HepG2 (cell line): ENCODE results near the gene RAB5B. TPM values are rescaled to one million over a fixed set of nuclear protein-coding genes. Genes with fewer than 3 reads are reported as not detected.

Source experiments
- ETV5 ChIP-seq: IDR thresholded peaks from 2 replicates; pipeline ENCODE4 v1.6.1; 2018; ENCODE audit warnings: missing biosample characterization, missing genetic modification reagents, inconsistent platforms, borderline replicate concordance
- MEIS1 ChIP-seq: sonication (generic); formaldehyde crosslinking; IDR thresholded peaks from 2 replicates; pipeline ENCODE4 v1.9.0; 2021; ENCODE audit warnings: mild to moderate bottlenecking, missing genetic modification reagents, moderate library complexity, borderline replicate concordance
- NFE2 ChIP-seq: sonication (generic); formaldehyde crosslinking; IDR thresholded peaks from 2 replicates; pipeline ENCODE4 v1.4.0; 2020; ENCODE audit warnings: missing genetic modification reagents
- PRDM10 ChIP-seq: sonication (generic); formaldehyde crosslinking; IDR thresholded peaks from 2 replicates; pipeline ENCODE4 v1.4.0; 2020; ENCODE audit warnings: low read depth, missing genetic modification reagents
- RBAK ChIP-seq: sonication (generic); formaldehyde crosslinking; IDR thresholded peaks from 2 replicates; pipeline ENCODE4 v1.5.1; 2020; ENCODE audit warnings: mild to moderate bottlenecking, missing genetic modification reagents
- RBFOX2 ChIP-seq: fragments of 200-400 bp; formaldehyde crosslinking; IDR thresholded peaks from 2 replicates; pipeline ENCODE4 v1.6.1; 2017; ENCODE audit warnings: low read depth, mild to moderate bottlenecking, low read length
- SALL2 ChIP-seq: sonication (generic); formaldehyde crosslinking; IDR thresholded peaks from 2 replicates; pipeline ENCODE4 v1.8.1; 2023; ENCODE audit warnings: mild to moderate bottlenecking, missing genetic modification reagents, inconsistent platforms
- ZBTB42 ChIP-seq: sonication (generic); formaldehyde crosslinking; IDR thresholded peaks from 2 replicates; pipeline ENCODE4 v1.5.0; 2020; ENCODE audit warnings: mild to moderate bottlenecking, missing genetic modification reagents
- ZNF101 ChIP-seq: sonication (generic); formaldehyde crosslinking; IDR thresholded peaks from 2 replicates; pipeline ENCODE4 v1.4.0; 2020; ENCODE audit warnings: mild to moderate bottlenecking, low read depth, missing genetic modification reagents, borderline replicate concordance
- ZNF276 ChIP-seq: sonication (generic); formaldehyde crosslinking; IDR thresholded peaks from 2 replicates; pipeline ENCODE4 v1.4.0; 2020; ENCODE audit warnings: mild to moderate bottlenecking, low read depth, missing genetic modification reagents
- ZNF44 ChIP-seq: sonication (generic); formaldehyde crosslinking; IDR thresholded peaks from 2 replicates; pipeline ENCODE4 v1.5.1; 2020; ENCODE audit warnings: mild to moderate bottlenecking, missing genetic modification reagents
- ZNF609 ChIP-seq: sonication (generic); formaldehyde crosslinking; IDR thresholded peaks from 2 replicates; pipeline ENCODE4 v1.4.0; 2020; ENCODE audit warnings: mild to moderate bottlenecking, missing genetic modification reagents, borderline replicate concordance
- ZNF687 ChIP-seq: sonication (generic); formaldehyde crosslinking; IDR thresholded peaks from 2 replicates; pipeline ENCODE4 v1.5.1; 2020; ENCODE audit warnings: mild to moderate bottlenecking, missing genetic modification reagents, moderate library complexity
- polyA plus RNA-seq, 8 experiments: library from polyadenylated mRNA; depleted of rRNA in 3 of 8; stranded (reverse) in 7 of 8; unstranded in 1 of 8; fragments of >200 nt; fragmentation: Illumina TruSeq in 4 of 8; extraction: Trizol in 4 of 8; gene quantifications; 2 replicates each; pipeline versions ENCODE4 v1.2.1 to v1.2.3, GENCODE V29; 2011 to 2016; ENCODE audit warnings: low read depth in 4 of 8, missing spikeins in 1 of 8, mixed read lengths in 1 of 8; ENCODE audit not compliant: insufficient read depth in 1 of 8
- total RNA-seq, 5 experiments: library from RNA; depleted of rRNA; stranded (reverse); fragments of >200 nt; fragmentation: Illumina TruSeq; extraction: Trizol; gene quantifications; 2 replicates each; pipeline ENCODE4 v1.2.3, GENCODE V29; 2016; ENCODE audit warnings: low read depth in 1 of 5

RAB5B gene
- total and polyA plus RNA-seq, 2 of the 13 experiments (the other 11 are each of a cell fraction or from before 2014, with no cell fraction given): 26.0 to 68.3 TPM

GRCh38 chr12:55966408-55967281 is 7.2 kb upstream of the RAB5B start, which contains the start of gene CDK2 (continued):
- TF ChIP-seq ZNF687 (CRISPR knock-in tag) (peak; percentile 82), RBAK (no peak), PRDM10 (CRISPR knock-in tag) (no peak), MEIS1 (CRISPR knock-in tag) (peak; percentile 75; the same call in 1 of the 2 replicates), ETV5 (CRISPR knock-in tag) (no peak; the same call in 1 of the 2 replicates), ZNF44 (no peak), ZBTB42 (CRISPR knock-in tag) (0 out of 2 replicates have a peak, but pooled peaks have one; percentile 39), ZNF276 (CRISPR knock-in tag) (no peak), RBFOX2 (peak; percentile 67), ZNF609 (CRISPR knock-in tag) (no peak), SALL2 (CRISPR knock-in tag) (no peak), NFE2 (CRISPR knock-in tag) (no peak), ZNF101 (CRISPR knock-in tag) (no peak)
